HepG2 (cell line): ENCODE measurements around the gene CHI3L1. TPM values are rescaled to one million over a fixed set of nuclear protein-coding genes. Genes with fewer than 3 reads are reported as not detected.
A peak's percentile ranks its signal among the peaks of the same experiment; 100 is the strongest.

Source experiments
- CREB1 ChIP-seq, 2 experiments: fragments of 450-650 bp in 1 of 2; IDR thresholded peaks; 2 replicates each; pipeline ENCODE4 v1.6.1; 2016 to 2017; ENCODE audit warnings: control low read depth in 1 of 2, mild to moderate bottlenecking in 1 of 2, missing compliant biosample characterization in 1 of 2, missing genetic modification characterization in 1 of 2
- DMTF1 ChIP-seq: sonication (generic); formaldehyde crosslinking; IDR thresholded peaks from 2 replicates; pipeline ENCODE4 v1.4.0; 2020; ENCODE audit warnings: mild to moderate bottlenecking, missing genetic modification reagents
- RFXANK ChIP-seq: IDR thresholded peaks from 2 replicates; pipeline ENCODE4 v1.6.1; 2016
- RXRB ChIP-seq: IDR thresholded peaks from 2 replicates; pipeline ENCODE4 v1.6.1; 2016; ENCODE audit warnings: borderline replicate concordance, missing genetic modification reagents, missing compliant biosample characterization
- SAP130 ChIP-seq: IDR thresholded peaks from 2 replicates; pipeline ENCODE4 v1.6.1; 2016; ENCODE audit warnings: low read depth
- TFAP4 ChIP-seq: sonication (generic); IDR thresholded peaks from 2 replicates; pipeline ENCODE4 v1.6.1; 2016; ENCODE audit warnings: low read depth, borderline replicate concordance
- XRCC5 ChIP-seq: fragments of 200-400 bp; formaldehyde crosslinking; optimal IDR thresholded peaks from 2 replicates; pipeline ENCODE3; 2017; ENCODE audit warnings: mild to moderate bottlenecking, low read length
- ZNF124 ChIP-seq: sonication (generic); formaldehyde crosslinking; IDR thresholded peaks from 2 replicates; pipeline ENCODE4 v1.4.0; 2020; ENCODE audit warnings: missing genetic modification reagents
- ZNF576 ChIP-seq: sonication (generic); formaldehyde crosslinking; IDR thresholded peaks from 2 replicates; pipeline ENCODE4 v1.4.0; 2020; ENCODE audit warnings: mild to moderate bottlenecking, missing genetic modification reagents
- ZNF619 ChIP-seq: sonication (generic); formaldehyde crosslinking; IDR thresholded peaks from 2 replicates; pipeline ENCODE4 v1.4.0; 2020; ENCODE audit warnings: mild to moderate bottlenecking, missing genetic modification reagents
- polyA plus RNA-seq, 8 experiments: library from polyadenylated mRNA; depleted of rRNA in 3 of 8; stranded (reverse) in 7 of 8; unstranded in 1 of 8; fragments of >200 nt; fragmentation: Illumina TruSeq in 4 of 8; extraction: Trizol in 4 of 8; gene quantifications; 2 replicates each; pipeline versions ENCODE4 v1.2.1 to v1.2.3, GENCODE V29; 2011 to 2016; ENCODE audit warnings: low read depth in 4 of 8, missing spikeins in 1 of 8, mixed read lengths in 1 of 8; ENCODE audit not compliant: insufficient read depth in 1 of 8
- total RNA-seq, 5 experiments: library from RNA; depleted of rRNA; stranded (reverse); fragments of >200 nt; fragmentation: Illumina TruSeq; extraction: Trizol; gene quantifications; 2 replicates each; pipeline ENCODE4 v1.2.3, GENCODE V29; 2016; ENCODE audit warnings: low read depth in 1 of 5

Gene CHI3L1
- total and polyA plus RNA-seq, 2 of the 13 experiments (the other 11 are each of a cell fraction or from before 2014, with no cell fraction given) = 0.09 to 0.13 TPM

GRCh38 chr1:203172184-203173010 lies 14.1 kb downstream of the CHI3L1 start (continued):
- TF ChIP-seq TFAP4 (peak; percentile 26; the same call in 1 of the 2 replicates), ZNF619 (no peak), ZNF124 (CRISPR knock-in tag) (no peak), CREB1 (IDR thresholded peaks at IDR 0.05) (no peak), CREB1 (CRISPR knock-in tag; IDR thresholded peaks at IDR 0.05) (no peak), DMTF1 (CRISPR knock-in tag) (no peak), RXRB (CRISPR knock-in tag) (no peak), XRCC5 (peak; percentile 63), ZNF576 (CRISPR knock-in tag) (peak; percentile 99), RFXANK (CRISPR knock-in tag) (no peak), SAP130 (CRISPR knock-in tag) (no peak)
